ENCODE measurements around the gene TSPAN4. TPM values are rescaled to one million over a fixed set of nuclear protein-coding genes. Genes with fewer than 3 reads are reported as not detected.

The TSPAN4 gene
- total RNA-seq, 4 donors from 2014 or later: 25.1 to 75.0 (median 32.4) TPM

DNA sequence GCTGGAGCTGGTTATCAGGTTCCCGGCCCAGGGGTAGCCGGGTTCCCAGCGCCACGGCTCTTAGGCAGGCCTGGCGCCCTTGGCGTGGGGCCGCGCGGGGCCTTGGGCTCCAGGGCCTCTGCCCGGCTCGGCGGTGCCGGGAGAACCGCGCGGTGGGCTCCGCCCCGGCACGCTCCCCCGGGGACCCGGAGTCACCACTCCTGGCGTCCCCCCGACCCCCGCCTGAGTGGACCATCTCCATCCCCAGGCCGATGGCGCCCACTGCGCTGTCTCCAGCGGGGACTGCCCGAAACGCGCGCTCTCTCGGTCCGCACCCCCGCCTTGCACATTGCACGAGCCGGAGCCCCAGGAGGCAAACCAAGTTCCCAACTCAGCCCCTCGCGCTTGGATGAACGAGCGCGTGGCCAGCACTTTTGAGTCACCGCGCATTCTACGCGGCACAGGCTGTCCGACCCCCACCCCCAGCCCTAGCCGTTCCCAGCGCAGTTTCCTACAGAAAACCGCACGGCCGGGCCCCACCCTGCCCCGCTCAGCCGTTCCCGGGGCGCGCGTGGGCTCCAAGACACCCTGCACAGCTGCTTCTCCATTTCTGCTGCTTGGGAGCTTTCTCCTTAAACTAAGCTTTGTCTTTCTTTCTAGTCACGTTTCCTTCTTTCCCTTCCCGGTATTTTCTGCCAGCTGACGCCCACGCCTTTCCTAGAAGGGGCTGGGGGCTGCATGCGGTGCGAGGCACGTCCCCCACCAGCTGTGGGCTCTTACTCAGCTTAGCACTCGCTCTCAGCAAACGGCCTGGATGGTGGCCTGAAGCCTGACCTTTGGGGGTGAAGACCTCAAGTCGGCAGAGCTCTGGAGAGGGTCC is 68.6 kb downstream of the TSPAN4 start:
- Histone ChIP-seq H3K4me1 (peaks cover 12 to 17% (median 15%) of the 10 kb centered on the region in 4 donors), H3K9me3 (no peaks in the 10 kb centered on the region), H3K27me3 (no peaks in the 10 kb centered on the region), H3K27ac (peak overlapping the region; percentile 90 to 98 (median 94)), H3K4me3 (peak overlapping the region; percentile 81 to 95 (median 87)), H3K36me3 (no peaks in the 10 kb centered on the region)
- intact Hi-C loops (cut with DNase I; ENCODE audit: low total_unique reads) (no loop called here), in situ Hi-C loops (cut with MboI; ENCODE audit: low pct_ligation_motif_present in 1 of 4, low pct_unique_long_range_greater_than_20kb in 1 of 4, low sequenced_read_pairs in 3 of 4) (loop anchor here in 1 of 4 donors (25.0 kb wide), 1 partner anchor 126 kb away; the partner anchor contains the start of gene MUC6)
- TF ChIP-seq EP300 (IDR thresholded peaks at IDR 0.05; ENCODE audit: low read depth) (no peak), POLR2AphosphoS5 (IDR thresholded peaks at IDR 0.05) (peak in 1 of 3 donors; percentile 1)
- WGBS, 2 donors (ENCODE audit: low coverage in 1 of 2): 0 to 3% methylated on average over 2 to 50 of the region's 68 CpGs
- DNase-seq: peak; percentile 47

- 98% methylated on average over 11 of the region's 11 CpGs; no CpG with 5 or more reads in 1 of the 2 donors for WGBS, 2 donors (ENCODE audit: low coverage in 1 of 2)
- no peaks in the 10 kb centered on the region for H3K9me3 ChIP-seq
- H3K27ac ChIP-seq: peak overlapping the region; percentile 90 to 98 (median 94)
- H3K36me3 ChIP-seq: no peaks in the 10 kb centered on the region
- no peaks in the 10 kb centered on the region for H3K27me3 ChIP-seq
- DNase-seq: no peak
- H3K4me1 ChIP-seq: peaks cover 12 to 17% (median 15%) of the 10 kb centered on the region in 4 donors
- in situ Hi-C loops (cut with MboI; ENCODE audit: low pct_ligation_motif_present in 1 of 4, low pct_unique_long_range_greater_than_20kb in 1 of 4, low sequenced_read_pairs in 3 of 4): loop anchor here in 1 of 4 donors (25.0 kb wide), 1 partner anchor 125 kb away; the partner anchor contains the start of gene MUC6
- intact Hi-C loops (cut with DNase I; ENCODE audit: low total_unique reads): no loop called here
- no peak for TF ChIP-seq CTCF (IDR thresholded peaks at IDR 0.05)
- H3K4me3 ChIP-seq: peak overlapping the region in 1 of 4 donors; percentile 82
Observed at GRCh38 chr11:911890-912219, 69.2 kb downstream of the TSPAN4 start.

GRCh38 chr11:912266-912665 is 69.6 kb downstream of the TSPAN4 start:
- DNase-seq: no peak
- no peaks in the 10 kb centered on the region for H3K36me3 ChIP-seq
- H3K27ac ChIP-seq: peak overlapping the region in 3 of 4 donors; percentile 90 to 98 (median 92)
- peaks cover 12 to 17% (median 15%) of the 10 kb centered on the region in 4 donors for H3K4me1 ChIP-seq
- no peak for TF ChIP-seq EP300 (IDR thresholded peaks at IDR 0.05; ENCODE audit: low read depth)
- TF ChIP-seq CTCF (IDR thresholded peaks at IDR 0.05): no peak
- TF ChIP-seq POLR2AphosphoS5 (IDR thresholded peaks at IDR 0.05): no peak
- no peak for TF ChIP-seq POLR2A (IDR thresholded peaks at IDR 0.05)
- in situ Hi-C loops (cut with MboI; ENCODE audit: low pct_ligation_motif_present in 1 of 4, low pct_unique_long_range_greater_than_20kb in 1 of 4, low sequenced_read_pairs in 3 of 4) (loop anchor here in 1 of 4 donors (25.0 kb wide), 1 partner anchor 125 kb away; the partner anchor contains the start of gene MUC6), intact Hi-C loops (cut with DNase I; ENCODE audit: low total_unique reads) (no loop called here)
- WGBS, 2 donors (ENCODE audit: low coverage in 1 of 2): 92 to 100% methylated on average over 1 to 14 of the region's 14 CpGs
- no peak overlapping the region for H3K4me3 ChIP-seq
- H3K27me3 ChIP-seq: no peaks in the 10 kb centered on the region
- no peaks in the 10 kb centered on the region for H3K9me3 ChIP-seq

DNA sequence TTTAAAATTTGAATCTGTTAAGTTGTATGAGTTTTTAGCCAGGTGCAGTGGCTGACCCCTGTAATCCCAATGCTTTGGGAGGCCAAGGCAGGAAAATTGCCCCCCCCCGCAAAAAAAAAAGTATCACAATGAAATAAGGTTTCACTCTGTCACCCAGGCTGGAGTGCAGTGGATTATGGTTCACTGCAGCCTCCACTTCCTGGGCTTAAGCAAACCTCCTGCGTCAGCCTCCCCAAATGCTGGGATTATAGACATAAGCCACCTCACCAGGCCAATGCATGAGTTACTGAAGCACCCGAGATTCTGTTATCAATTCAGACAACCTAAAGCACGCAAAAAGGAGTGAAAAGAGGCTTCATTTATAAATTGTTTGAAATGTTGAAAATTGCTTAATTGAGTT is 70.4 kb downstream of the TSPAN4 start:
- intact Hi-C loops (cut with DNase I; ENCODE audit: low total_unique reads) (no loop called here), in situ Hi-C loops (cut with MboI; ENCODE audit: low pct_ligation_motif_present in 1 of 4, low pct_unique_long_range_greater_than_20kb in 1 of 4, low sequenced_read_pairs in 3 of 4) (loop anchor here in 1 of 4 donors (25.0 kb wide), 1 partner anchor 124 kb away; the partner anchor contains the start of gene MUC6)
- Histone ChIP-seq H3K36me3 (no peaks in the 10 kb centered on the region), H3K27ac (no peak overlapping the region), H3K9me3 (no peaks in the 10 kb centered on the region), H3K4me3 (no peak overlapping the region), H3K4me1 (peaks cover 12 to 17% (median 15%) of the 10 kb centered on the region in 4 donors), H3K27me3 (no peaks in the 10 kb centered on the region)
- no peak for DNase-seq
- 88% methylated on average over 4 of the region's 4 CpGs; no CpG with 5 or more reads in 1 of the 2 donors for WGBS, 2 donors (ENCODE audit: low coverage in 1 of 2)
- TF ChIP-seq POLR2AphosphoS5 (IDR thresholded peaks at IDR 0.05) (no peak), CTCF (IDR thresholded peaks at IDR 0.05) (no peak), POLR2A (IDR thresholded peaks at IDR 0.05) (no peak), EP300 (IDR thresholded peaks at IDR 0.05; ENCODE audit: low read depth) (no peak)
